Sigmoid colon (tissue), 4 donors: ENCODE results near the gene SERPINA9.

Experiments used
- CTCF ChIP-seq, 4 experiments: fragments of 450-650 bp in 3 of 4; fragments of 200-600 bp in 1 of 4; IDR thresholded peaks; one replicate each; pipeline ENCODE4 v1.5.1; 2016 to 2019; ENCODE audit warnings: antibody characterized with exemption in 4 of 4, mild to moderate bottlenecking in 3 of 4, moderate library complexity in 2 of 4
- POLR2A ChIP-seq, 2 donors: fragments of 450-650 bp; IDR thresholded peaks; one replicate each; pipeline ENCODE4 v1.6.1; 2016; ENCODE audit warnings: antibody characterized with exemption in 2 of 2, mild to moderate bottlenecking in 2 of 2, moderate library complexity in 2 of 2
- POLR2AphosphoS5 ChIP-seq, 4 donors: sonication (generic); formaldehyde crosslinking; IDR thresholded peaks; one replicate each; pipeline ENCODE4 v1.6.1; 2017; ENCODE audit warnings: antibody characterized with exemption in 4 of 4

- TF ChIP-seq CTCF (IDR thresholded peaks at IDR 0.05): no peak
- no peak for TF ChIP-seq POLR2AphosphoS5 (IDR thresholded peaks at IDR 0.05)
- no peak for TF ChIP-seq POLR2A (IDR thresholded peaks at IDR 0.05)
Observed at GRCh38 chr14:94458096-94458495, 17.9 kb downstream of the SERPINA9 start.
